Measurements from ENCODE around the gene HERC4. TPM values are rescaled to one million over a fixed set of nuclear protein-coding genes. Genes with fewer than 3 reads are reported as not detected.
A peak's percentile ranks its signal among the peaks of the same experiment; 100 is the strongest.

Gene HERC4
- total and polyA plus RNA-seq, 4 donors: 41.8 to 89.5 (median 45.6) TPM

DNA sequence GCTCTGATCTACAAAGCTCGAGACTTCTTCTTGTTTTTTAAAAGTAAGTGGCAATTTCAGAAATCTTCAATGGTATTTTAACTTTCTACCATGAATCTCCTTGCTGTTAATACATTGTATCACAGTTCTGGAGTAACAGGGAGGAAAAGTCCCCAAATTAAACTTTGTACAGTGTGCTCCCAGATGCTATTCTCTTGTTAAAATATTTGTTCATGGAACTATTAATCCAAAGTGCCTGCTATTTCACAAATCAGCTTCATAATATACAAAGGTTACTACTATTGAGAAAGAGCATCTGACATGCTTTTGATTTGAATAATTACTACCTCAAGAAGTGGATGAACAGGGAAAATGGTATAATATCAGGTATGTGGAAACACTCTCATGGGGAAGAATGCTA lies 154.0 kb downstream of the HERC4 start:
- no peaks in the 10 kb centered on the region for H3K9me3 ChIP-seq (ENCODE audit: control insufficient read depth, insufficient read depth, low read length)
- peaks cover 9% of the 10 kb centered on the region for H3K36me3 ChIP-seq (ENCODE audit: control insufficient read depth, insufficient read depth, low read length)
- no peak for DNase-seq (ENCODE audit: low read depth in 4 of 6, low spot score in 6 of 6)
- H3K27me3 ChIP-seq (ENCODE audit: control insufficient read depth, insufficient read depth, low read length): no peaks in the 10 kb centered on the region
- no peaks in the 10 kb centered on the region for H3K4me1 ChIP-seq (ENCODE audit: control insufficient read depth, insufficient read depth, low read length)
- WGBS (ENCODE audit: insufficient coverage): no CpG with 5 or more reads among the region's 1 CpG
- no peak overlapping the region for H3K4me3 ChIP-seq (ENCODE audit: low read depth, low read length)
- no peak overlapping the region for H3K27ac ChIP-seq (ENCODE audit: low read depth, low read length)

DNA sequence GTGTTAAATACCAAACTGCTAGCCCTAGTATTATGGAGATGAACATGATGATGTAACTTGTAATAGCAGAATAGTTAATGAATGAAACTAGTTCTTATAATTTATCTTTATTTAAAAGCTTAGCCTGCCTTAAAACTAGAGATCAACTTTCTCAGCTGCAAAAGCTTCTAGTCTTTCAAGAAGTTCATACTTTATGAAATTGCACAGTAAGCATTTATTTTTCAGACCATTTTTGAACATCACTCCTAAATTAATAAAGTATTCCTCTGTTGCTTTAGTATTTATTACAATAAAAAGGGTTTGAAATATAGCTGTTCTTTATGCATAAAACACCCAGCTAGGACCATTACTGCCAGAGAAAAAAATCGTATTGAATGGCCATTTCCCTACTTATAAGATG lies 157.4 kb downstream of the HERC4 start:
- Histone ChIP-seq H3K27me3 (ENCODE audit: control insufficient read depth, insufficient read depth, low read length) (no peaks in the 10 kb centered on the region), H3K4me3 (ENCODE audit: low read depth, low read length) (no peak overlapping the region), H3K36me3 (ENCODE audit: control insufficient read depth, insufficient read depth, low read length) (peaks cover 17% of the 10 kb centered on the region), H3K9me3 (ENCODE audit: control insufficient read depth, insufficient read depth, low read length) (no peaks in the 10 kb centered on the region), H3K27ac (ENCODE audit: low read depth, low read length) (no peak overlapping the region), H3K4me1 (ENCODE audit: control insufficient read depth, insufficient read depth, low read length) (no peaks in the 10 kb centered on the region)
- no peak for DNase-seq (ENCODE audit: low read depth in 4 of 6, low spot score in 6 of 6)
- no CpG with 5 or more reads among the region's 1 CpG for WGBS (ENCODE audit: insufficient coverage)

DNA sequence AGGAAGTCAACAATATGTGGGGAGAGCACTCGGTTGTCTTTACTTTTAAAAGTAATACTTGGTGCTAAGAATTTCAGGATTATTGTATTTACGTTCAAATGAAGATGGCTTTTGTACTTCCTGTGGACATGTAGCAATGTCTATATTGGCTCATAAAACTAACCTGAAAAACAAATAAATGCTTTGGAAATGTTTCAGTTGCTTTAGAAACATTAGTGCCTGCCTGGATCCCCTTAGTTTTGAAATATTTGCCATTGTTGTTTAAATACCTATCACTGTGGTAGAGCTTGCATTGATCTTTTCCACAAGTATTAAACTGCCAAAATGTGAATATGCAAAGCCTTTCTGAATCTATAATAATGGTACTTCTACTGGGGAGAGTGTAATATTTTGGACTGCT lies 157.9 kb downstream of the HERC4 start:
- Histone ChIP-seq H3K27me3 (ENCODE audit: control insufficient read depth, insufficient read depth, low read length) (no peaks in the 10 kb centered on the region), H3K27ac (ENCODE audit: low read depth, low read length) (no peak overlapping the region), H3K4me3 (ENCODE audit: low read depth, low read length) (no peak overlapping the region), H3K4me1 (ENCODE audit: control insufficient read depth, insufficient read depth, low read length) (no peaks in the 10 kb centered on the region), H3K9me3 (ENCODE audit: control insufficient read depth, insufficient read depth, low read length) (no peaks in the 10 kb centered on the region), H3K36me3 (ENCODE audit: control insufficient read depth, insufficient read depth, low read length) (peaks cover 17% of the 10 kb centered on the region)
- no peak for DNase-seq (ENCODE audit: low read depth in 4 of 6, low spot score in 6 of 6)
- no CpG with 5 or more reads among the region's 2 CpGs for WGBS (ENCODE audit: insufficient coverage)

GRCh38 chr10:67914777-67915340 lies 160.2 kb downstream of the HERC4 start:
- no peaks in the 10 kb centered on the region for H3K4me1 ChIP-seq (ENCODE audit: control insufficient read depth, insufficient read depth, low read length)
- no peaks in the 10 kb centered on the region for H3K9me3 ChIP-seq (ENCODE audit: control insufficient read depth, insufficient read depth, low read length)
- H3K27ac ChIP-seq (ENCODE audit: low read depth, low read length): no peak overlapping the region
- H3K36me3 ChIP-seq (ENCODE audit: control insufficient read depth, insufficient read depth, low read length): peaks cover 22% of the 10 kb centered on the region
- WGBS (ENCODE audit: insufficient coverage): 100% methylated on average over 4 of the region's 8 CpGs
- no peaks in the 10 kb centered on the region for H3K27me3 ChIP-seq (ENCODE audit: control insufficient read depth, insufficient read depth, low read length)
- no peak for DNase-seq (ENCODE audit: low read depth in 4 of 6, low spot score in 6 of 6)
- H3K4me3 ChIP-seq (ENCODE audit: low read depth, low read length): no peak overlapping the region

GRCh38 chr10:67912331-67912946 lies 162.6 kb downstream of the HERC4 start:
- no peak for DNase-seq (ENCODE audit: low read depth in 4 of 6, low spot score in 6 of 6)
- 88% methylated on average over 1 of the region's 2 CpGs for WGBS (ENCODE audit: insufficient coverage)
- H3K27ac ChIP-seq (ENCODE audit: low read depth, low read length): no peak overlapping the region
- H3K36me3 ChIP-seq (ENCODE audit: control insufficient read depth, insufficient read depth, low read length): peaks cover 29% of the 10 kb centered on the region
- H3K9me3 ChIP-seq (ENCODE audit: control insufficient read depth, insufficient read depth, low read length): no peaks in the 10 kb centered on the region
- no peak overlapping the region for H3K4me3 ChIP-seq (ENCODE audit: low read depth, low read length)
- H3K27me3 ChIP-seq (ENCODE audit: control insufficient read depth, insufficient read depth, low read length): no peaks in the 10 kb centered on the region
- no peaks in the 10 kb centered on the region for H3K4me1 ChIP-seq (ENCODE audit: control insufficient read depth, insufficient read depth, low read length)

- 97% methylated on average over 7 of the region's 7 CpGs for WGBS (ENCODE audit: insufficient coverage)
- Histone ChIP-seq H3K9me3 (ENCODE audit: control insufficient read depth, insufficient read depth, low read length) (no peaks in the 10 kb centered on the region), H3K36me3 (ENCODE audit: control insufficient read depth, insufficient read depth, low read length) (peaks cover 26% of the 10 kb centered on the region), H3K27me3 (ENCODE audit: control insufficient read depth, insufficient read depth, low read length) (no peaks in the 10 kb centered on the region), H3K4me1 (ENCODE audit: control insufficient read depth, insufficient read depth, low read length) (no peaks in the 10 kb centered on the region), H3K27ac (ENCODE audit: low read depth, low read length) (no peak overlapping the region), H3K4me3 (ENCODE audit: low read depth, low read length) (no peak overlapping the region)
- no peak for DNase-seq (ENCODE audit: low read depth in 4 of 6, low spot score in 6 of 6)
These were observed 171.5 kb downstream of the HERC4 start for GRCh38 chr10:67903581-67903980.

GRCh38 chr10:67893637-67894036 lies 181.4 kb downstream of the HERC4 start:
- no peak for DNase-seq (ENCODE audit: low read depth in 4 of 6, low spot score in 6 of 6)
- peaks cover 57% of the 10 kb centered on the region for H3K36me3 ChIP-seq (ENCODE audit: control insufficient read depth, insufficient read depth, low read length)
- no peaks in the 10 kb centered on the region for H3K9me3 ChIP-seq (ENCODE audit: control insufficient read depth, insufficient read depth, low read length)

GRCh38 chr10:67884842-67885670 lies 190.0 kb downstream of the HERC4 start:
- peak; percentile 33 to 92 (median 63) for DNase-seq (ENCODE audit: low read depth in 4 of 6, low spot score in 6 of 6)
- no peaks in the 10 kb centered on the region for H3K9me3 ChIP-seq (ENCODE audit: control insufficient read depth, insufficient read depth, low read length)
- H3K27me3 ChIP-seq (ENCODE audit: control insufficient read depth, insufficient read depth, low read length): no peaks in the 10 kb centered on the region
- peak overlapping the region; percentile 82 for H3K4me3 ChIP-seq (ENCODE audit: low read depth, low read length)
- 0% methylated on average over 60 of the region's 73 CpGs for WGBS (ENCODE audit: insufficient coverage)
- peak overlapping the region; percentile 93 for H3K27ac ChIP-seq (ENCODE audit: low read depth, low read length)
- H3K4me1 ChIP-seq (ENCODE audit: control insufficient read depth, insufficient read depth, low read length): peaks cover 18% of the 10 kb centered on the region
- peaks cover 14% of the 10 kb centered on the region for H3K36me3 ChIP-seq (ENCODE audit: control insufficient read depth, insufficient read depth, low read length)

More at GRCh38 chr10:67893637-67894036, 181.4 kb downstream of the HERC4 start:
- Histone ChIP-seq H3K4me3 (ENCODE audit: low read depth, low read length) (no peak overlapping the region), H3K4me1 (ENCODE audit: control insufficient read depth, insufficient read depth, low read length) (no peaks in the 10 kb centered on the region), H3K27me3 (ENCODE audit: control insufficient read depth, insufficient read depth, low read length) (no peaks in the 10 kb centered on the region), H3K27ac (ENCODE audit: low read depth, low read length) (no peak overlapping the region)
- WGBS (ENCODE audit: insufficient coverage): 100% methylated on average over 4 of the region's 14 CpGs

- Histone ChIP-seq H3K4me1 (ENCODE audit: control insufficient read depth, insufficient read depth, low read length) (peaks cover 18% of the 10 kb centered on the region), H3K9me3 (ENCODE audit: control insufficient read depth, insufficient read depth, low read length) (no peaks in the 10 kb centered on the region), H3K4me3 (ENCODE audit: low read depth, low read length) (peak within 1 kb of the TSS; percentile 82), H3K36me3 (ENCODE audit: control insufficient read depth, insufficient read depth, low read length) (peaks cover 10% of the 10 kb centered on the region), H3K27ac (ENCODE audit: low read depth, low read length) (peak within 1 kb of the TSS; percentile 93), H3K27me3 (ENCODE audit: control insufficient read depth, insufficient read depth, low read length) (no peaks in the 10 kb centered on the region)
- peak; percentile 79 to 98 (median 89) for DNase-seq (ENCODE audit: low read depth in 4 of 6, low spot score in 6 of 6)
- WGBS (ENCODE audit: insufficient coverage): under 1% methylated on average over 60 of the region's 62 CpGs
These were observed 190.7 kb downstream of the HERC4 start, which contains the start of gene SIRT1 for GRCh38 chr10:67884313-67884841. Gene SIRT1 (plus strand): TSS chr10:67884656. CDS start chr10:67884722, 66 bp downstream.

Measured in spinal cord (tissue), 10 donors.